Esophagus (tissue), 2 donors: Measurements from ENCODE around the gene NUMA1. TPM values are rescaled to one million over a fixed set of nuclear protein-coding genes. Genes with fewer than 3 reads are reported as not detected.

ENCODE experiments used
- H3K27ac ChIP-seq, 2 donors: one replicate each; pipeline ENCODE4 v1.5.1; 2013; ENCODE audit warnings: low read depth in 2 of 2, mild to moderate bottlenecking in 2 of 2, inconsistent platforms in 1 of 2, low read length in 1 of 2, moderate library complexity in 1 of 2
- H3K27me3 ChIP-seq, 2 donors: one replicate each; pipeline ENCODE4 v1.6.1; 2013; ENCODE audit warnings: low read length in 2 of 2, control low read depth in 1 of 2, mild to moderate bottlenecking in 1 of 2; ENCODE audit not compliant: insufficient read depth in 2 of 2, control insufficient read depth in 1 of 2
- H3K36me3 ChIP-seq, 2 donors: one replicate each; pipeline ENCODE4 v1.6.1; 2013; ENCODE audit warnings: low read length in 1 of 2; ENCODE audit not compliant: control insufficient read depth in 2 of 2, insufficient read depth in 2 of 2
- H3K4me1 ChIP-seq, 2 donors: one replicate each; pipeline ENCODE4 v1.6.1; 2013; ENCODE audit warnings: low read length in 1 of 2; ENCODE audit not compliant: control insufficient read depth in 2 of 2, insufficient read depth in 2 of 2
- H3K4me3 ChIP-seq, 2 donors: one replicate each; pipeline ENCODE4 v1.5.1; 2013; ENCODE audit warnings: low read length in 2 of 2, mild to moderate bottlenecking in 2 of 2, low read depth in 1 of 2, moderate library complexity in 1 of 2
- H3K9me3 ChIP-seq, 2 donors: one replicate each; pipeline ENCODE4 v1.6.1; 2013; ENCODE audit warnings: mild to moderate bottlenecking in 2 of 2, low read depth in 1 of 2, low read length in 1 of 2, moderate library complexity in 1 of 2; ENCODE audit not compliant: control insufficient read depth in 2 of 2, insufficient read depth in 1 of 2
- WGBS, 2 donors: extraction: QIAGEN DNeasy Blood & Tissue Kit; methylation state at CpG; one replicate each; pipeline ENCODE4 v1.1.7; 2013; 5-methylcytosine and 5-hydroxymethylcytosine counted together
- polyA plus RNA-seq, 2 donors: library from polyadenylated mRNA; stranded (reverse); fragments of 200-250 nt; gene quantifications; one replicate each; pipeline ENCODE4 v1.2.3, GENCODE V29; 2013
- donor health status: healthy with polysubstance abuse.
- donor health status: Bipolar disorder and iron deficiency.

The NUMA1 gene
- polyA plus RNA-seq, 2 donors, result 108 to 205 TPM

DNA sequence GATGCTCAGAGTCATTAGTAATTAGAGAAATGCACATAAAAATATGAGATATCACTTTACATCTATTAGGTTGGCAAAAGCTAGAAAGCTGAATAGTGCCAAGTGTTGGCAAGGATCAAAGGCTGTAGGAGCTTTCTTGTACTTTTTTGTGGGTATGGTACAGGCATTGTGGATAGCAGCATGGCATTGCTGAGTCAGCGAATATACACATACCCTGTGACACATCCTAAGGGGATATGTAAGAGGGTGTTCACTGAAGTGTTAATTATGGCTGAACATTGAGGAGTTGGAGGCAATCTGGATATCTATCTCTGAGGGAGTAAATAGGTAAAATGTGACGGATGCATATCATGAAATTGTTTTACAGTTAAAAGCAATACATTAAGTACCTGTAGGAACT is 108.7 kb downstream of the NUMA1 start:
- Histone ChIP-seq H3K9me3 (no peaks in the 10 kb centered on the region), H3K4me3 (no peak overlapping the region), H3K36me3 (peaks cover 0 to 2% of the 10 kb centered on the region in 2 donors), H3K27ac (no peak overlapping the region), H3K4me1 (no peaks in the 10 kb centered on the region), H3K27me3 (no peaks in the 10 kb centered on the region)
- WGBS, 2 donors, result 93 to 97% methylated on average over 2 of the region's 2 CpGs

DNA sequence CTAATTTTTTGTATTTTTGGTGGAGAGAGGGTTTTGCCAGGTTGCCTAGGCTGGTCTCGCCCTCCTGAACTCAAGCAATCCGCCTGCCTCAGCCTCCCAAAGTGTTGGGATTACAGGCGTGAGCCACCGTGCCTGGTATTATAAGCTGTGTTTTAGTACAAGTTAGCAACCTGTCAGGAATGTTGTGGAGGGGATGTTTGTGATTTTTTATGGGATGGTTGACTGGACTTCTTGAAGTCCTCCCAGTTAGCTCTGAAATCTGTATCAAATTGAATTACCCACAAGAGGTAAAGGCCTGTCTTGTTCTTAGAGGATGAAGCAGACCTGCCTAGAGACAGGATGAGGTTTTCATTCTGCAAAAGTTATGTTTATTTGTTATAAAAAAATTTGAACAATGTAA is 115.7 kb downstream of the NUMA1 start:
- no peaks in the 10 kb centered on the region for H3K27me3 ChIP-seq
- no peaks in the 10 kb centered on the region for H3K4me1 ChIP-seq
- WGBS, 2 donors, result 92 to 94% methylated on average over 4 of the region's 4 CpGs
- H3K36me3 ChIP-seq, result peaks cover 0 to 10% of the 10 kb centered on the region in 2 donors
- no peak overlapping the region for H3K27ac ChIP-seq
- no peak overlapping the region for H3K4me3 ChIP-seq
- no peaks in the 10 kb centered on the region for H3K9me3 ChIP-seq

DNA sequence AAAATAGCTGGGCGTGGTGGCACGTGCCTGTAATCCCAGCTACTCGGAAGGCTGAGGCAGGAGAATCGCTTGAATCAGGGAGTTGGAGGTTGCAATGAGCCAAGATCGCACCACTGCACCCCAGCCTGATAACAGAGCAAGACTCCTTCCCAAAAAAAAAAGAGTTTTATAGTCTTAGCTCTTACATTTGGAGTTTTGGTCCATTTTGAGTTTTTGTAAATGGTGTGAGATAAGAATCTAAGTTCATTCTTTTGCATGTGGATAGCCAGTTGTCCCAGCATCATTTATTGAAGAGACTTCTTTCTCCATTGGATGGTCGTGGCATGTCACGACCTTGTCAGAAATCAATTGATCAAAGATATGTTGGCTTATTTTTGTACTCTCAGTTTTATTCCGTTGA is 116.9 kb downstream of the NUMA1 start:
- Histone ChIP-seq H3K27ac (no peak overlapping the region), H3K4me1 (no peaks in the 10 kb centered on the region), H3K27me3 (no peaks in the 10 kb centered on the region), H3K9me3 (no peaks in the 10 kb centered on the region), H3K4me3 (no peak overlapping the region), H3K36me3 (peaks cover 0 to 10% of the 10 kb centered on the region in 2 donors)
- 94% methylated on average over 8 of the region's 8 CpGs for WGBS, 2 donors

DNA sequence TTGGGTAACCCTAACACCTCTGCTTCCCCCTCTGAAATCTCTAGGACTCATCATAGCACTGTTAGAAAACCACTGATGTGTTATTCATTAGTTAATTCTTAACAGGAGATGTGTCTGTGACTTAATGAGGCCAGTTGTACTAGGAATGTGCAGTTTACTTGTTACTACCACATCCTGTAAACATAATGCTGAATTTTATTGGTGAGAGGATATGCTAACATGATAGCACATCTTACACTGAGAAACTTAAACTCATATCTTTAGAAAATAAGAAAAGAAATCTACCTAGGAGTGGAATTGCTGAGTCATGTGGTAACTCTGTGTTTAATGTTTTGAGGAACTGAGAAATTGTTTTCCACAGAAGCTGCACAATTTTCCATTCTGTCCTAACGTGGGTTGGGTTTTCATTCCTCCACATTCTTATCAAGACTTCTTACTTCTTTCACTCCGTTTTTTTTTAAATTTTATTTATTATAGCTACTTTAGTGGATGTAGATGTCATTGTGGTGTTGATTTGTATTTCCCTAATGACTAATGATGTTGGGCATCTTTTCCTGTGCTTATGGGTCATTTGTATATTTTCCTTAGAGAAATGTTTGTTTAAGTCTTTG is 117.8 kb downstream of the NUMA1 start:
- Histone ChIP-seq H3K36me3 (peaks cover 0 to 10% of the 10 kb centered on the region in 2 donors), H3K27me3 (no peaks in the 10 kb centered on the region), H3K4me3 (no peak overlapping the region), H3K4me1 (no peaks in the 10 kb centered on the region), H3K27ac (no peak overlapping the region), H3K9me3 (no peaks in the 10 kb centered on the region)
- 52 to 58% methylated on average over 2 of the region's 2 CpGs for WGBS, 2 donors

DNA sequence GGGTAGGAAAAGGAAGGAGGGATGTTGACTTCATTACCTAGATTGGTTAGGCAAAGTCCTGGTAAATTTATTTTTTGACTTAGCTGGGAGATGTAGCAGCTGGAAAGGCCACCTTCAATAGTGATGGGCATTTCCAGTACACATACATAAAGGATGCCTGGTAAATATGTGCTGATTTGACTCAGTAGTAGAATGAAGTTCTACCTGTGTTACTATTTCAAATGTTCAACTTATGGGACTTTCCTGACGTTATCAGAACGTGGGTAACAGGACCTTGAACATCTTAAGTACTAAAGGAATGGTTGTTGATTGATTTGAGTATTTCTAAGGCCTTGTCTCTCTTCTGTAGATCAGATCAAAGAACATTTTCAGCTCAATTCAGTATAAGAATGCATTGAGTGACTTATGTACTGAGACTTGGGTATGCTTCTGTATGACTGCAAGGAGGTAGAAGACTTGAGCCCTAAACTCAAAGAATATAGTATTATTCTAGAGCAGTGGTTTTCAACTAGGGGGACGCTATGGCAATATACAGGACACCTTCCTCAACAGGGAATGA is 124.4 kb downstream of the NUMA1 start:
- no peak overlapping the region for H3K4me3 ChIP-seq
- H3K36me3 ChIP-seq, result peaks cover 2 to 5% of the 10 kb centered on the region in 2 donors
- no peaks in the 10 kb centered on the region for H3K27me3 ChIP-seq
- 54 to 57% methylated on average over 3 of the region's 3 CpGs for WGBS, 2 donors
- H3K9me3 ChIP-seq, result no peaks in the 10 kb centered on the region
- no peak overlapping the region for H3K27ac ChIP-seq
- H3K4me1 ChIP-seq, result no peaks in the 10 kb centered on the region

Other genes with a start within 250 kb of the NUMA1 start
- gene DEFB108B, start 247.3 kb downstream of the NUMA1 start, polyA plus RNA-seq, result not detected
- gene DEFB131B, start 202.1 kb downstream of the NUMA1 start, polyA plus RNA-seq, result not detected
- gene XNDC1N, start 151.9 kb downstream of the NUMA1 start, polyA plus RNA-seq, result 1 to 10 TPM; 1.9 to 4.7 TPM
- gene RNF121, start 151.5 kb downstream of the NUMA1 start, polyA plus RNA-seq, result 10 to 100 TPM in 1 of 2 donors, 1 to 10 TPM in 1; 9.6 to 15.2 TPM
- gene IL18BP, start 81.6 kb downstream of the NUMA1 start, polyA plus RNA-seq, result 1 to 10 TPM; 2.9 to 4.6 TPM
- 1 to 10 TPM; 3.1 to 4.6 TPM for gene LRRC51, start 308 bp upstream of the NUMA1 start, polyA plus RNA-seq
- gene LAMTOR1, start 22.8 kb upstream of the NUMA1 start, polyA plus RNA-seq, result 100 to 1,000 TPM in 1 of 2 donors, 10 to 100 TPM in 1; 50.6 to 109 TPM
- gene TOMT, start 25.4 kb upstream of the NUMA1 start, polyA plus RNA-seq, result not detected
- gene ANAPC15, start 32.2 kb upstream of the NUMA1 start, polyA plus RNA-seq, result 10 to 100 TPM; 46.8 to 60.0 TPM
- under 1 TPM; 0.11 to 0.41 TPM for gene FOLR3, start 55.2 kb upstream of the NUMA1 start, polyA plus RNA-seq
- under 1 TPM; 0.26 to 0.94 TPM for gene FOLR1, start 111.6 kb upstream of the NUMA1 start, polyA plus RNA-seq
- 1 to 10 TPM; 1.1 to 2.8 TPM for gene FOLR2, start 136.3 kb upstream of the NUMA1 start, polyA plus RNA-seq
- 10 to 100 TPM; 28.9 to 88.1 TPM for gene INPPL1, start 144.2 kb upstream of the NUMA1 start, polyA plus RNA-seq
- gene PHOX2A, start 163.6 kb upstream of the NUMA1 start, polyA plus RNA-seq, result not detected